HepG2 (cell line): Measurements from ENCODE around the gene DNAL4. TPM values are rescaled to one million over a fixed set of nuclear protein-coding genes. Genes with fewer than 3 reads are reported as not detected.
A peak's percentile ranks its signal among the peaks of the same experiment; 100 is the strongest.

Experiments
- ATF4 ChIP-seq, 2 experiments: fragments of 450-650 bp in 1 of 2; sonication (generic) in 1 of 2; formaldehyde crosslinking; IDR thresholded peaks; 2 replicates each; pipeline versions ENCODE4 v1.5.0 to v1.8.0; 2020 to 2022; ENCODE audit warnings: mild to moderate bottlenecking in 1 of 2, missing genetic modification reagents in 1 of 2
- ATF7 ChIP-seq, 2 experiments: fragments of 450-650 bp in 1 of 2; sonication (generic) in 1 of 2; formaldehyde crosslinking in 1 of 2; IDR thresholded peaks; 2 replicates each; pipeline versions ENCODE4 v1.4.0 to v1.6.1; 2016 to 2020; ENCODE audit warnings: antibody characterized with exemption in 1 of 2, mild to moderate bottlenecking in 1 of 2, missing genetic modification reagents in 1 of 2
- ATRX ChIP-seq: sonication (generic); formaldehyde crosslinking; IDR thresholded peaks from 2 replicates; pipeline ENCODE4 v1.4.0; 2020; ENCODE audit warnings: missing genetic modification reagents, borderline replicate concordance
- CBX1 ChIP-seq: IDR thresholded peaks from one replicate; pipeline ENCODE4 v1.6.1; 2016; ENCODE audit warnings: antibody characterized with exemption, low read depth
- DMTF1 ChIP-seq: sonication (generic); formaldehyde crosslinking; IDR thresholded peaks from 2 replicates; pipeline ENCODE4 v1.4.0; 2020; ENCODE audit warnings: mild to moderate bottlenecking, missing genetic modification reagents
- FOXO1 ChIP-seq: sonication (generic); formaldehyde crosslinking; IDR thresholded peaks from 2 replicates; pipeline ENCODE4 v1.4.0; 2020; ENCODE audit warnings: missing genetic modification reagents
- HNF4G ChIP-seq, 2 experiments: sonication (generic) in 1 of 2; formaldehyde crosslinking in 1 of 2; IDR thresholded peaks; 2 replicates each; pipeline versions ENCODE4 v1.4.0 to v1.6.1; 2011 to 2020; ENCODE audit warnings: borderline replicate concordance in 2 of 2, low read depth in 2 of 2, mild to moderate bottlenecking in 2 of 2, low read length in 1 of 2, missing genetic modification reagents in 1 of 2, moderate library complexity in 1 of 2
- MAF1 ChIP-seq: sonication (generic); formaldehyde crosslinking; IDR thresholded peaks from 2 replicates; pipeline ENCODE4 v1.5.0; 2020; ENCODE audit warnings: missing genetic modification reagents, borderline replicate concordance
- NR2F6 ChIP-seq, 2 experiments: IDR thresholded peaks; 2 replicates each; pipeline ENCODE4 v1.6.1; 2016; ENCODE audit warnings: antibody characterized with exemption in 1 of 2, mild to moderate bottlenecking in 1 of 2
- PLSCR1 ChIP-seq: sonication (generic); formaldehyde crosslinking; IDR thresholded peaks from 2 replicates; pipeline ENCODE4 v1.5.0; 2020; ENCODE audit warnings: missing genetic modification reagents, mild to moderate bottlenecking, borderline replicate concordance
- RFX5 ChIP-seq: IDR thresholded peaks from 2 replicates; pipeline ENCODE4 v1.6.1; 2011; ENCODE audit warnings: low read depth, low read length, improper control_type of control experiment
- SAP130 ChIP-seq: IDR thresholded peaks from 2 replicates; pipeline ENCODE4 v1.6.1; 2016; ENCODE audit warnings: low read depth
- TRIM24 ChIP-seq: sonication (generic); formaldehyde crosslinking; IDR thresholded peaks from 2 replicates; pipeline ENCODE4 v1.8.0; 2022; ENCODE audit warnings: mild to moderate bottlenecking, missing genetic modification reagents
- ZNF451 ChIP-seq: sonication (generic); formaldehyde crosslinking; IDR thresholded peaks from 2 replicates; pipeline ENCODE4 v1.5.0; 2020; ENCODE audit warnings: mild to moderate bottlenecking, missing genetic modification reagents
- ZNF484 ChIP-seq: sonication (generic); formaldehyde crosslinking; IDR thresholded peaks from 2 replicates; pipeline ENCODE4 v1.5.1; 2020; ENCODE audit warnings: mild to moderate bottlenecking, low read depth, missing genetic modification reagents, borderline replicate concordance
- ZNF574 ChIP-seq: sonication (generic); formaldehyde crosslinking; IDR thresholded peaks from 2 replicates; pipeline ENCODE4 v1.4.0; 2020; ENCODE audit warnings: missing genetic modification reagents
- ZNF660 ChIP-seq: sonication (generic); formaldehyde crosslinking; IDR thresholded peaks from 2 replicates; pipeline ENCODE4 v1.5.1; 2020; ENCODE audit warnings: mild to moderate bottlenecking, low read depth, missing genetic modification reagents, borderline replicate concordance
- ZNF687 ChIP-seq: sonication (generic); formaldehyde crosslinking; IDR thresholded peaks from 2 replicates; pipeline ENCODE4 v1.5.1; 2020; ENCODE audit warnings: mild to moderate bottlenecking, missing genetic modification reagents, moderate library complexity
- polyA plus RNA-seq, 8 experiments: library from polyadenylated mRNA; depleted of rRNA in 3 of 8; stranded (reverse) in 7 of 8; unstranded in 1 of 8; fragments of >200 nt; fragmentation: Illumina TruSeq in 4 of 8; extraction: Trizol in 4 of 8; gene quantifications; 2 replicates each; pipeline versions ENCODE4 v1.2.1 to v1.2.3, GENCODE V29; 2011 to 2016; ENCODE audit warnings: low read depth in 4 of 8, missing spikeins in 1 of 8, mixed read lengths in 1 of 8; ENCODE audit not compliant: insufficient read depth in 1 of 8
- total RNA-seq, 5 experiments: library from RNA; depleted of rRNA; stranded (reverse); fragments of >200 nt; fragmentation: Illumina TruSeq; extraction: Trizol; gene quantifications; 2 replicates each; pipeline ENCODE4 v1.2.3, GENCODE V29; 2016; ENCODE audit warnings: low read depth in 1 of 5

DNAL4 gene
- total and polyA plus RNA-seq, 2 of the 13 experiments (the other 11 are each of a cell fraction or from before 2014, with no cell fraction given) = 8.0 to 10.7 TPM

- TF ChIP-seq ZNF574 (CRISPR knock-in tag) (peak; percentile 81), CBX1 (no peak), ZNF451 (no peak), SAP130 (peak; percentile 60), PLSCR1 (CRISPR knock-in tag) (no peak), MAF1 (CRISPR knock-in tag) (no peak), DMTF1 (CRISPR knock-in tag) (no peak), HNF4G (IDR thresholded peaks at IDR 0.05; ENCODE audit: borderline replicate concordance, low read depth, low read length) (peak; percentile 10; the same call in 1 of the 2 replicates), HNF4G (CRISPR knock-in tag; IDR thresholded peaks at IDR 0.05; ENCODE audit: borderline replicate concordance, low read depth) (no peak), TRIM24 (no peak), ATF7 (IDR thresholded peaks at IDR 0.05) (no peak), ATF7 (CRISPR knock-in tag; IDR thresholded peaks at IDR 0.05) (no peak), RFX5 (no peak), ZNF660 (CRISPR knock-in tag) (no peak), ZNF484 (CRISPR knock-in tag) (no peak), NR2F6 (IDR thresholded peaks at IDR 0.05) (no peak), NR2F6 (CRISPR knock-in tag; IDR thresholded peaks at IDR 0.05) (no peak), ZNF687 (CRISPR knock-in tag) (peak; percentile 65), ATRX (CRISPR knock-in tag) (no peak), ATF4 (CRISPR knock-in tag; IDR thresholded peaks at IDR 0.05) (peak in 1 of 2 experiments; percentile 31; a peak in 1 of 4 replicates), FOXO1 (peak; percentile 13; the same call in 1 of the 2 replicates)
Observed at GRCh38 chr22:38843201-38843656, 49.3 kb upstream of the DNAL4 start (continued).
